PC-3 (cell line): Measurements from ENCODE around the gene MESP2. TPM values are rescaled to one million over a fixed set of nuclear protein-coding genes. Genes with fewer than 3 reads are reported as not detected.

Experiments used
- ATAC-seq: fragments of 200-7000 bp; cut with Tn5 transposase; 2 replicates; pipeline ENCODE4 v1.9.1; 2020; ENCODE audit warnings: mild to moderate bottlenecking, moderate library complexity
- BruUV-seq: library from RNA; stranded (reverse); fragments of 400-500 nt; replicated peaks from 2 replicates; lab custom pipeline; 2021; lab: Mats Ljungman, UMichigan
- CTCF ChIA-PET: fragments of 300-600 bp; sonication (Branson Sonifier 250); formaldehyde crosslinking; loops from one replicate; lab custom pipeline; 2022; ENCODE audit warnings: antibody characterized with exemption; lab: Charles Lee
- POLR2A ChIA-PET: fragments of 300-600 bp; sonication (Branson Sonifier 250); formaldehyde crosslinking; loops from one replicate; lab custom pipeline; 2022; ENCODE audit warnings: antibody characterized with exemption; ENCODE audit not compliant: unreplicated experiment; lab: Charles Lee
- DNase-seq: peaks from one replicate; pipeline ENCODE4 v3.0.0-alpha.2; 2015
- H2AFZ ChIP-seq: fragments of 300-600 bp; sonication (generic); 2 replicates; pipeline ENCODE4 v1.6.0; 2016; ENCODE audit warnings: antibody characterized with exemption, low read length
- H3F3A ChIP-seq: fragments of 300-600 bp; sonication (generic); one replicate; pipeline ENCODE4 v1.6.0; 2017; ENCODE audit warnings: antibody characterized with exemption, low read length, control low read depth, mild to moderate bottlenecking; ENCODE audit not compliant: unreplicated experiment
- H3K27ac ChIP-seq: fragments of 300-600 bp; sonication (generic); 2 replicates; pipeline ENCODE4 v1.5.1; 2016; ENCODE audit warnings: mild to moderate bottlenecking, low read length
- H3K27me3 ChIP-seq: fragments of 300-600 bp; sonication (generic); 2 replicates; pipeline ENCODE4 v1.6.1; 2016; ENCODE audit warnings: low read length, mixed read lengths
- H3K36me3 ChIP-seq: fragments of 300-600 bp; sonication (generic); 2 replicates; pipeline ENCODE4 v1.6.1; 2016; ENCODE audit warnings: low read depth, mixed run types, low read length, mixed read lengths
- H3K4me1 ChIP-seq: fragments of 300-600 bp; sonication (generic); 2 replicates; pipeline ENCODE4 v1.5.1; 2016; ENCODE audit warnings: low read length; ENCODE audit not compliant: insufficient read depth
- H3K4me2 ChIP-seq: fragments of 300-600 bp; sonication (generic); 2 replicates; pipeline ENCODE4 v1.6.0; 2016; ENCODE audit warnings: low read length
- H3K4me3 ChIP-seq: fragments of 300-600 bp; sonication (generic); 2 replicates; pipeline ENCODE4 v1.5.1; 2016; ENCODE audit warnings: mild to moderate bottlenecking, low read length, mixed read lengths
- H3K79me2 ChIP-seq: fragments of 300-600 bp; sonication (generic); 2 replicates; pipeline ENCODE4 v1.6.1; 2017; ENCODE audit warnings: low read length, mixed read lengths
- H3K9ac ChIP-seq: fragments of 300-600 bp; sonication (generic); 2 replicates; pipeline ENCODE4 v1.6.0; 2016; ENCODE audit warnings: mild to moderate bottlenecking, low read length
- H3K9me2 ChIP-seq: fragments of 300-600 bp; sonication (generic); replicated peaks from 2 replicates; pipeline ENCODE4 v1.6.1; 2016; ENCODE audit warnings: mixed run types, low read length, mixed read lengths
- H3K9me3 ChIP-seq: fragments of 300-600 bp; sonication (generic); 2 replicates; pipeline ENCODE4 v1.6.1; 2016; ENCODE audit warnings: low read length, mixed read lengths
- H4K20me1 ChIP-seq: fragments of 300-600 bp; sonication (generic); 2 replicates; pipeline ENCODE4 v1.6.1; 2016; ENCODE audit warnings: low read length, mixed read lengths
- EZH2 ChIP-seq: fragments of 300-600 bp; sonication (generic); IDR thresholded peaks from one replicate; pipeline ENCODE4 v1.6.1; 2017; ENCODE audit warnings: antibody characterized with exemption, mild to moderate bottlenecking, low read length; ENCODE audit not compliant: unreplicated experiment
- EZH2phosphoT487 ChIP-seq: fragments of 300-600 bp; sonication (generic); IDR thresholded peaks from 2 replicates; pipeline ENCODE4 v1.6.1; 2018; ENCODE audit warnings: mild to moderate bottlenecking, antibody characterized with exemption, low read length, borderline replicate concordance
- intact Hi-C: fragments of 100-400 bp; cut with micrococcal nuclease; formaldehyde crosslinking; loops from 2 replicates; pipeline ENCODE4 v1.9.0; 2023
- total RNA-seq: library from RNA; depleted of rRNA; stranded (reverse); fragments of >200 nt; gene quantifications from 2 replicates; pipeline ENCODE4 v1.2.3, GENCODE V29; 2014
- TF ChIP-seq, protein P1 (sequence below): fragments of 300-600 bp; sonication (generic); conservative IDR thresholded peaks from 2 replicates; pipeline ENCODE4 v1.5.1; 2017; ENCODE audit warnings: antibody characterized with exemption, low read depth, mild to moderate bottlenecking, low read length

The MESP2 gene
- total RNA-seq, 1 experiment from 2014 or later, result 1.1 TPM

DNA sequence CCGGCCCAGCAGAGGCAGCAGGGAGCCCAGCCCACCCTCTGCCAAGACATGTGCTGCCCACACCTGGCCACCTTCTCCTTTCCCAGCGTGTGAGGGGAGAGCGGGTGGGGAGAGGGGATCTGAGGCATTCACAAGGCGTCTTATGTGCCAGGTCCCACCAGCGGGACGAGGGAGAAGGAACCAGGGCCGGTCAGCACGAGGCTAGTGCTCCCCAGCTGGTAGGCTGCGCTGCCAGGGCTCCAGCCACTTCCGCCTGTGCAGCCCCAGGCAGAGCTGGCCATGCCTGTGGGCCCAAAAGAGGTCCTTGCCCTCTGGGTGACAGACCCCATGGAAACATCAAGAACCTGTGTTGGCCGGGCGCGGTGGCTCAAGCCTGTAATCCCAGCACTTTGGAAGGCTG lies 31.0 kb upstream of the MESP2 start:
- H3F3A ChIP-seq, result no peaks in the 10 kb centered on the region
- POLR2A ChIA-PET, result no interaction called here
- CTCF ChIA-PET, result no interaction called here
- H2AFZ ChIP-seq, result no peak overlapping the region
- TF ChIP-seq, protein P1, sequence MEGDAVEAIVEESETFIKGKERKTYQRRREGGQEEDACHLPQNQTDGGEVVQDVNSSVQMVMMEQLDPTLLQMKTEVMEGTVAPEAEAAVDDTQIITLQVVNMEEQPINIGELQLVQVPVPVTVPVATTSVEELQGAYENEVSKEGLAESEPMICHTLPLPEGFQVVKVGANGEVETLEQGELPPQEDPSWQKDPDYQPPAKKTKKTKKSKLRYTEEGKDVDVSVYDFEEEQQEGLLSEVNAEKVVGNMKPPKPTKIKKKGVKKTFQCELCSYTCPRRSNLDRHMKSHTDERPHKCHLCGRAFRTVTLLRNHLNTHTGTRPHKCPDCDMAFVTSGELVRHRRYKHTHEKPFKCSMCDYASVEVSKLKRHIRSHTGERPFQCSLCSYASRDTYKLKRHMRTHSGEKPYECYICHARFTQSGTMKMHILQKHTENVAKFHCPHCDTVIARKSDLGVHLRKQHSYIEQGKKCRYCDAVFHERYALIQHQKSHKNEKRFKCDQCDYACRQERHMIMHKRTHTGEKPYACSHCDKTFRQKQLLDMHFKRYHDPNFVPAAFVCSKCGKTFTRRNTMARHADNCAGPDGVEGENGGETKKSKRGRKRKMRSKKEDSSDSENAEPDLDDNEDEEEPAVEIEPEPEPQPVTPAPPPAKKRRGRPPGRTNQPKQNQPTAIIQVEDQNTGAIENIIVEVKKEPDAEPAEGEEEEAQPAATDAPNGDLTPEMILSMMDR, result no peak
- no peak for TF ChIP-seq EZH2phosphoT487
- no peak for TF ChIP-seq EZH2
- H3K36me3 ChIP-seq, result 0 out of 2 replicates have a peak, but pooled peaks cover 3% of the 10 kb centered on the region
- no peak for ATAC-seq
- no peak overlapping the region for H3K4me3 ChIP-seq
- intact Hi-C loops, result no loop called here
- H3K79me2 ChIP-seq, result peaks cover 29% of the 10 kb centered on the region
- no peaks in the 10 kb centered on the region for H4K20me1 ChIP-seq
- no peaks in the 10 kb centered on the region for H3K9me2 ChIP-seq
- no TSS peak for BruUV-seq
- DNase-seq, result no peak
- H3K27me3 ChIP-seq, result no peaks in the 10 kb centered on the region
- no peak overlapping the region for H3K4me2 ChIP-seq
- no peaks in the 10 kb centered on the region for H3K9me3 ChIP-seq
- H3K9ac ChIP-seq, result no peak overlapping the region
- H3K27ac ChIP-seq, result no peak overlapping the region
- peaks cover 35% of the 10 kb centered on the region for H3K4me1 ChIP-seq

DNA sequence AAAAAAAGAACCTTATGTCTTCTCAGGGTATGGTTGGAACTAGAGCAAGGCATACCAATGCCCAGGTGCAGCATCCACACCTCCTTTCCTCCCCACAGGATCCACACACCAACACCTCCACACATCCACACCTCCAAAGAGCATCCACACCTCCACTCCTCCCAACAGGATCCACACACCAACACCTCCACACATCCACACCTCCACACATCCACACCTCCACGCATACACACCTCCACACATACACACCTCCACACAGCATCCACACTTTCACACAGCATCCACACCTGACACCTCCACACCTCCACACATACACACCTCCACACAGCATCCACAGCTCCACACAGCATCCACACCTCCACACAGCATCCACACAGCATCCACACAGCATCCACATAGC lies 30.4 kb upstream of the MESP2 start:
- TF ChIP-seq EZH2, result no peak
- TF ChIP-seq EZH2phosphoT487, result no peak
- TF ChIP-seq, protein P1, result no peak
- ATAC-seq (no peak), DNase-seq (no peak)
- Histone ChIP-seq H4K20me1 (no peaks in the 10 kb centered on the region), H3K79me2 (peaks cover 34% of the 10 kb centered on the region), H3K9me3 (no peaks in the 10 kb centered on the region), H3K36me3 (0 out of 2 replicates have a peak, but pooled peaks cover 3% of the 10 kb centered on the region), H3K4me1 (peaks cover 32% of the 10 kb centered on the region), H3K27ac (no peak overlapping the region), H2AFZ (no peak overlapping the region), H3K9me2 (no peaks in the 10 kb centered on the region), H3F3A (no peaks in the 10 kb centered on the region), H3K4me3 (no peak overlapping the region), H3K4me2 (no peak overlapping the region), H3K9ac (no peak overlapping the region), H3K27me3 (no peaks in the 10 kb centered on the region)
- POLR2A ChIA-PET, result no interaction called here
- intact Hi-C loops, result no loop called here
- CTCF ChIA-PET, result no interaction called here
- no TSS peak for BruUV-seq

DNA sequence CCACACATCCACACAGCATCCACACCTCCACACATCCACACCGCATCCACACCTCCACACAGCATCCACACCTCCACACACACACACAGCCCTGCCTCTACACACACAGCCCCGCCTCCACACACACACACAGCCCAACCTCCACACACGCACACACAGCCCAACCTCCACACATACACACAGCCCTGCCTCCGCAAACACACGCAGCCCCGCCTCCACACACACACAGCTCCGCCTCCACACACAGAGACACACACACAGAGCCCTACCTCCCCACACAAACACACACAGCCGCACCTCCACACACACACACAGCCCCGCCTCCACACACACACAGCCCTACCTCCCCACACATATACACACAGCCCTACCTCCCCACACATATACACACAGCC lies 29.7 kb upstream of the MESP2 start:
- Histone ChIP-seq H3K9ac (no peak overlapping the region), H3K4me3 (no peak overlapping the region), H3F3A (no peaks in the 10 kb centered on the region), H3K4me1 (peaks cover 36% of the 10 kb centered on the region), H4K20me1 (no peaks in the 10 kb centered on the region), H3K27me3 (no peaks in the 10 kb centered on the region), H2AFZ (no peak overlapping the region), H3K9me2 (no peaks in the 10 kb centered on the region), H3K9me3 (no peaks in the 10 kb centered on the region), H3K27ac (no peak overlapping the region), H3K79me2 (peaks cover 37% of the 10 kb centered on the region), H3K4me2 (no peak overlapping the region), H3K36me3 (0 out of 2 replicates have a peak, but pooled peaks cover 3% of the 10 kb centered on the region)
- ChIA-PET CTCF (no interaction called here), POLR2A (interaction anchor here (0.7 kb wide), 1 partner anchor 75 kb away, joined by 4 read pairs; no protein-coding TSS in a partner anchor)
- DNase-seq, result no peak
- TF ChIP-seq EZH2phosphoT487 (no peak), EZH2 (no peak)
- TF ChIP-seq, protein P1, result no peak
- intact Hi-C loops, result no loop called here
- ATAC-seq, result no peak
- no TSS peak for BruUV-seq
